A549 (cell line): Measurements from ENCODE around the gene REXO2. TPM values are rescaled to one million over a fixed set of nuclear protein-coding genes. Genes with fewer than 3 reads are reported as not detected.

Experiments
- ATAC-seq, 2 experiments: fragments of 200-7000 bp in 1 of 2; fragments of >200 bp in 1 of 2; cut with Nextera tagmentation in 1 of 2; cut with Tn5 transposase in 1 of 2; 3 replicates each; pipeline versions ENCODE4 v1.8.0 to v1.9.1; 2018 to 2020; ENCODE audit warnings: mild to moderate bottlenecking in 1 of 2, moderate library complexity in 1 of 2
- CTCF ChIA-PET: fragments of 300-600 bp; sonication (Branson Sonifier 250); formaldehyde crosslinking; extraction: SDS; loops from one replicate; lab custom pipeline; 2021; ENCODE audit warnings: antibody characterized with exemption, inconsistent platforms; lab: Yijun Ruan, JAX
- POLR2A ChIA-PET: fragments of 350-600 bp; formaldehyde crosslinking; extraction: SDS; loops from one replicate; lab custom pipeline; 2021; ENCODE audit warnings: antibody characterized with exemption, inconsistent platforms; lab: Yijun Ruan, JAX
- DNase-seq, 2 experiments: peaks; one replicate each; pipeline versions ENCODE4 v3.0.0 to v3.0.0-alpha.2; 2011 to 2016; ENCODE audit warnings: low read depth in 1 of 2, low spot score in 1 of 2
- FAIRE-seq: peaks from 2 replicates; lab custom pipeline; 2011; peaks lifted over from hg19 to GRCh38; lab: Jason Lieb, UNC
- H3K27ac ChIP-seq, 2 experiments: fragments of >200 bp; sonication (Bioruptor Twin); formaldehyde crosslinking; 3 replicates each; pipeline ENCODE4 v1.5.1; 2016 to 2017
- H3K4me1 ChIP-seq: fragments of >200 bp; sonication (Bioruptor Twin); formaldehyde crosslinking; 3 replicates; pipeline ENCODE4 v1.6.1; 2016
- H3K4me2 ChIP-seq: fragments of >200 bp; sonication (Bioruptor Twin); formaldehyde crosslinking; 3 replicates; pipeline ENCODE4 v1.6.1; 2016
- H3K4me3 ChIP-seq: fragments of >200 bp; sonication (Bioruptor Twin); formaldehyde crosslinking; 3 replicates; pipeline ENCODE4 v1.5.1; 2016
- H3K9me3 ChIP-seq: fragments of >200 bp; sonication (Bioruptor Twin); formaldehyde crosslinking; 3 replicates; pipeline ENCODE4 v1.6.1; 2016
- BHLHE40 ChIP-seq: IDR thresholded peaks from 2 replicates; pipeline ENCODE4 v1.6.1; 2012; ENCODE audit warnings: low read depth, low read length, inconsistent platforms
- CEBPB ChIP-seq, 2 experiments: fragments of >200 bp in 1 of 2; sonication (Bioruptor Twin) in 1 of 2; formaldehyde crosslinking in 1 of 2; IDR thresholded peaks; 2 replicates each; pipeline ENCODE4 v1.6.1; 2012 to 2016
- CHD2 ChIP-seq: fragments of 150-350 bp; IDR thresholded peaks from 2 replicates; pipeline ENCODE4 v1.6.1; 2014; ENCODE audit warnings: low read length; ENCODE audit not compliant: partially characterized antibody
- EHF ChIP-seq: fragments of 250-450 bp; sonication (Bioruptor Pico); IDR thresholded peaks from 2 replicates; pipeline ENCODE4 v1.5.0; 2020; ENCODE audit warnings: mild to moderate bottlenecking
- ESRRA ChIP-seq: fragments of 150-350 bp; IDR thresholded peaks from 2 replicates; pipeline ENCODE4 v1.6.1; 2014; ENCODE audit warnings: mild to moderate bottlenecking, low read length, borderline replicate concordance
- FOSB ChIP-seq: fragments of 250-450 bp; sonication (Bioruptor Pico); IDR thresholded peaks from 2 replicates; pipeline ENCODE4 v1.5.0; 2020; ENCODE audit warnings: mild to moderate bottlenecking, moderate library complexity
- FOXS1 ChIP-seq: fragments of 250-450 bp; sonication (Bioruptor Pico); IDR thresholded peaks from 2 replicates; pipeline ENCODE4 v1.5.0; 2020; ENCODE audit warnings: mild to moderate bottlenecking, moderate library complexity
- GATA3 ChIP-seq: IDR thresholded peaks from 2 replicates; pipeline ENCODE4 v1.6.1; 2012; ENCODE audit warnings: borderline replicate concordance
- HES2 ChIP-seq: fragments of >200 bp; sonication (Bioruptor Twin); formaldehyde crosslinking; IDR thresholded peaks from 2 replicates; pipeline ENCODE4 v1.6.1; 2016
- HOXA7 ChIP-seq: fragments of 250-450 bp; sonication (Bioruptor Pico); IDR thresholded peaks from 2 replicates; pipeline ENCODE4 v1.5.0; 2020; ENCODE audit warnings: mild to moderate bottlenecking, moderate library complexity
- HOXB5 ChIP-seq: fragments of 250-450 bp; sonication (Bioruptor Pico); IDR thresholded peaks from 2 replicates; pipeline ENCODE4 v1.5.0; 2020; ENCODE audit warnings: mild to moderate bottlenecking, moderate library complexity
- KDM5A ChIP-seq: fragments of 200-600 bp; sonication (generic); IDR thresholded peaks from 2 replicates; pipeline ENCODE4 v1.6.1; 2016; ENCODE audit warnings: antibody characterized with exemption, mild to moderate bottlenecking
- MAFK ChIP-seq: fragments of 450-650 bp; IDR thresholded peaks from 2 replicates; pipeline ENCODE4 v1.6.1; 2014; ENCODE audit not compliant: partially characterized antibody
- MAX ChIP-seq: IDR thresholded peaks from 2 replicates; pipeline ENCODE4 v1.6.1; 2012
- MAZ ChIP-seq: fragments of 150-350 bp; IDR thresholded peaks from 2 replicates; pipeline ENCODE4 v1.6.1; 2014; ENCODE audit warnings: antibody characterized with exemption, low read depth, low read length, borderline replicate concordance
- MYC ChIP-seq: IDR thresholded peaks from 2 replicates; pipeline ENCODE4 v1.6.1; 2012; ENCODE audit warnings: mild to moderate bottlenecking, inconsistent platforms, low read length, improper control_type of control experiment, borderline replicate concordance
- NPAS2 ChIP-seq: fragments of 250-450 bp; sonication (Bioruptor Pico); IDR thresholded peaks from 2 replicates; pipeline ENCODE4 v1.8.0; 2022; ENCODE audit warnings: mild to moderate bottlenecking, moderate library complexity, borderline replicate concordance
- PHF8 ChIP-seq: fragments of 200-600 bp; sonication (generic); IDR thresholded peaks from 2 replicates; pipeline ENCODE4 v1.6.1; 2016; ENCODE audit warnings: low read depth, mild to moderate bottlenecking, antibody characterized with exemption, moderate library complexity, borderline replicate concordance
- POLR2A ChIP-seq: IDR thresholded peaks from 2 replicates; pipeline ENCODE4 v1.6.1; 2012; ENCODE audit warnings: mild to moderate bottlenecking, low read length
- RCOR1 ChIP-seq: fragments of 150-350 bp; IDR thresholded peaks from 2 replicates; pipeline ENCODE4 v1.6.1; 2014; ENCODE audit warnings: antibody characterized with exemption, low read length, low read depth
- RFX5 ChIP-seq: fragments of 450-650 bp; IDR thresholded peaks from 2 replicates; pipeline ENCODE4 v1.7.1; 2014; ENCODE audit warnings: antibody characterized with exemption, mild to moderate bottlenecking, moderate library complexity
- RNF2 ChIP-seq: fragments of 200-600 bp; sonication (generic); IDR thresholded peaks from 2 replicates; pipeline ENCODE4 v1.6.1; 2016; ENCODE audit warnings: low read depth, mild to moderate bottlenecking, antibody characterized with exemption, moderate library complexity, borderline replicate concordance
- SMC3 ChIP-seq: fragments of >200 bp; sonication (Bioruptor Twin); formaldehyde crosslinking; IDR thresholded peaks from 3 replicates; pipeline ENCODE4 v1.6.1; 2018; ENCODE audit warnings: inconsistent platforms
- SREBF2 ChIP-seq: fragments of 450-650 bp; IDR thresholded peaks from 2 replicates; pipeline ENCODE4 v1.6.1; 2014; ENCODE audit warnings: mild to moderate bottlenecking, moderate library complexity
- TFCP2L1 ChIP-seq: fragments of 250-450 bp; sonication (Bioruptor Pico); IDR thresholded peaks from 2 replicates; pipeline ENCODE4 v1.5.0; 2021; ENCODE audit warnings: mild to moderate bottlenecking
- ZC3H11A ChIP-seq: fragments of 450-650 bp; IDR thresholded peaks from 2 replicates; pipeline ENCODE4 v1.6.1; 2014; ENCODE audit warnings: antibody characterized with exemption, mild to moderate bottlenecking
- ZSCAN20 ChIP-seq: fragments of 250-450 bp; sonication (Bioruptor Pico); IDR thresholded peaks from 2 replicates; pipeline ENCODE4 v1.8.0; 2022; ENCODE audit warnings: mild to moderate bottlenecking, moderate library complexity
- WGBS: methylation state at CpG from one replicate; pipeline ENCODE4 v1.1.6; 2017; ENCODE audit errors: missing lambda C conversion rate; 5-methylcytosine and 5-hydroxymethylcytosine counted together
- polyA plus RNA-seq, 4 experiments: library from polyadenylated mRNA; depleted of rRNA in 3 of 4; stranded (reverse); fragments of >200 nt; fragmentation: RNase III in 1 of 4; extraction: RNeasy Plus Mini Kit Qiagen cat#74134 plus additional on column Dnase treatment in 1 of 4; gene quantifications; 2 replicates in 3 of 4; 3 replicates in 1 of 4; pipeline ENCODE4 v1.2.3, GENCODE V29; 2011 to 2017
- TF ChIP-seq, protein P1 (sequence below): fragments of 450-650 bp; IDR thresholded peaks from 2 replicates; pipeline ENCODE4 v1.6.1; 2014; ENCODE audit warnings: antibody characterized with exemption
- TF ChIP-seq, protein P2 (sequence below): fragments of 200-600 bp; sonication (generic); IDR thresholded peaks from 2 replicates; pipeline ENCODE4 v1.6.1; 2016; ENCODE audit warnings: antibody characterized with exemption, mild to moderate bottlenecking, moderate library complexity
- TF ChIP-seq, protein P3 (sequence below): IDR thresholded peaks from 2 replicates; pipeline ENCODE4 v1.6.1; 2012
- TF ChIP-seq, protein P4 (sequence below): fragments of >200 bp; sonication (Bioruptor Twin); formaldehyde crosslinking; IDR thresholded peaks from 3 replicates; pipeline ENCODE4 v1.6.1; 2016
- TF ChIP-seq, protein P5 (sequence below): fragments of 250-450 bp; sonication (Bioruptor Pico); IDR thresholded peaks from 2 replicates; pipeline ENCODE4 v1.5.0; 2020; ENCODE audit warnings: low read depth, mild to moderate bottlenecking, moderate library complexity

REXO2 gene
- polyA plus RNA-seq, 2 of the 4 experiments (the other 2 are of a cell fraction), result 218 to 226 TPM

GRCh38 chr11:114400216-114400914 is 38.9 kb upstream of the REXO2 start, which contains the start of the genes C11orf71 and RBM7:
TSS of gene C11orf71 (minus strand) at chr11:114400511. CDS start at chr11:114400331, 180 bp downstream.
TSS of gene RBM7 (plus strand) at chr11:114400666. CDS start at chr11:114400672, 6 bp downstream.
- DNase-seq (peak; percentile 76 to 98), ATAC-seq (peak; percentile 97 to 98), FAIRE-seq (peak; percentile 32)
- peak within 1 kb of the TSS; percentile 65 for H3K4me3 ChIP-seq
- peaks cover 25% of the 10 kb centered on the region for H3K4me1 ChIP-seq
- 0% methylated on average over 14 of the region's 65 CpGs for WGBS
- H3K9me3 ChIP-seq, result no peaks in the 10 kb centered on the region
- CTCF ChIA-PET, result no interaction called here
- H3K4me2 ChIP-seq, result peak within 1 kb of the TSS; percentile 89
- peak within 1 kb of the TSS; percentile 96 to 99 for H3K27ac ChIP-seq
- POLR2A ChIA-PET, result no interaction called here
- TF ChIP-seq, protein P1, sequence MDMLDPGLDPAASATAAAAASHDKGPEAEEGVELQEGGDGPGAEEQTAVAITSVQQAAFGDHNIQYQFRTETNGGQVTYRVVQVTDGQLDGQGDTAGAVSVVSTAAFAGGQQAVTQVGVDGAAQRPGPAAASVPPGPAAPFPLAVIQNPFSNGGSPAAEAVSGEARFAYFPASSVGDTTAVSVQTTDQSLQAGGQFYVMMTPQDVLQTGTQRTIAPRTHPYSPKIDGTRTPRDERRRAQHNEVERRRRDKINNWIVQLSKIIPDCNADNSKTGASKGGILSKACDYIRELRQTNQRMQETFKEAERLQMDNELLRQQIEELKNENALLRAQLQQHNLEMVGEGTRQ, result no peak
- no peak for TF ChIP-seq MAZ
- peak; percentile 61 for TF ChIP-seq MAFK
- no peak for TF ChIP-seq SMC3
- no peak for TF ChIP-seq HES2
- peak; percentile 53; the same call in 1 of the 2 replicates for TF ChIP-seq PHF8
- TF ChIP-seq, protein P2, sequence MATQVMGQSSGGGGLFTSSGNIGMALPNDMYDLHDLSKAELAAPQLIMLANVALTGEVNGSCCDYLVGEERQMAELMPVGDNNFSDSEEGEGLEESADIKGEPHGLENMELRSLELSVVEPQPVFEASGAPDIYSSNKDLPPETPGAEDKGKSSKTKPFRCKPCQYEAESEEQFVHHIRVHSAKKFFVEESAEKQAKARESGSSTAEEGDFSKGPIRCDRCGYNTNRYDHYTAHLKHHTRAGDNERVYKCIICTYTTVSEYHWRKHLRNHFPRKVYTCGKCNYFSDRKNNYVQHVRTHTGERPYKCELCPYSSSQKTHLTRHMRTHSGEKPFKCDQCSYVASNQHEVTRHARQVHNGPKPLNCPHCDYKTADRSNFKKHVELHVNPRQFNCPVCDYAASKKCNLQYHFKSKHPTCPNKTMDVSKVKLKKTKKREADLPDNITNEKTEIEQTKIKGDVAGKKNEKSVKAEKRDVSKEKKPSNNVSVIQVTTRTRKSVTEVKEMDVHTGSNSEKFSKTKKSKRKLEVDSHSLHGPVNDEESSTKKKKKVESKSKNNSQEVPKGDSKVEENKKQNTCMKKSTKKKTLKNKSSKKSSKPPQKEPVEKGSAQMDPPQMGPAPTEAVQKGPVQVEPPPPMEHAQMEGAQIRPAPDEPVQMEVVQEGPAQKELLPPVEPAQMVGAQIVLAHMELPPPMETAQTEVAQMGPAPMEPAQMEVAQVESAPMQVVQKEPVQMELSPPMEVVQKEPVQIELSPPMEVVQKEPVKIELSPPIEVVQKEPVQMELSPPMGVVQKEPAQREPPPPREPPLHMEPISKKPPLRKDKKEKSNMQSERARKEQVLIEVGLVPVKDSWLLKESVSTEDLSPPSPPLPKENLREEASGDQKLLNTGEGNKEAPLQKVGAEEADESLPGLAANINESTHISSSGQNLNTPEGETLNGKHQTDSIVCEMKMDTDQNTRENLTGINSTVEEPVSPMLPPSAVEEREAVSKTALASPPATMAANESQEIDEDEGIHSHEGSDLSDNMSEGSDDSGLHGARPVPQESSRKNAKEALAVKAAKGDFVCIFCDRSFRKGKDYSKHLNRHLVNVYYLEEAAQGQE, result no peak
- TF ChIP-seq SREBF2, result no peak
- TF ChIP-seq TFCP2L1 (CRISPR knock-in tag), result no peak
- no peak for TF ChIP-seq KDM5A
- TF ChIP-seq HOXB5 (CRISPR knock-in tag), result no peak
- TF ChIP-seq, protein P3, sequence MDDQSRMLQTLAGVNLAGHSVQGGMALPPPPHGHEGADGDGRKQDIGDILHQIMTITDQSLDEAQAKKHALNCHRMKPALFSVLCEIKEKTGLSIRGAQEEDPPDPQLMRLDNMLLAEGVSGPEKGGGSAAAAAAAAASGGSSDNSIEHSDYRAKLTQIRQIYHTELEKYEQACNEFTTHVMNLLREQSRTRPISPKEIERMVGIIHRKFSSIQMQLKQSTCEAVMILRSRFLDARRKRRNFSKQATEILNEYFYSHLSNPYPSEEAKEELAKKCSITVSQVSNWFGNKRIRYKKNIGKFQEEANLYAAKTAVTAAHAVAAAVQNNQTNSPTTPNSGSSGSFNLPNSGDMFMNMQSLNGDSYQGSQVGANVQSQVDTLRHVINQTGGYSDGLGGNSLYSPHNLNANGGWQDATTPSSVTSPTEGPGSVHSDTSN, result no peak
- TF ChIP-seq, protein P4, sequence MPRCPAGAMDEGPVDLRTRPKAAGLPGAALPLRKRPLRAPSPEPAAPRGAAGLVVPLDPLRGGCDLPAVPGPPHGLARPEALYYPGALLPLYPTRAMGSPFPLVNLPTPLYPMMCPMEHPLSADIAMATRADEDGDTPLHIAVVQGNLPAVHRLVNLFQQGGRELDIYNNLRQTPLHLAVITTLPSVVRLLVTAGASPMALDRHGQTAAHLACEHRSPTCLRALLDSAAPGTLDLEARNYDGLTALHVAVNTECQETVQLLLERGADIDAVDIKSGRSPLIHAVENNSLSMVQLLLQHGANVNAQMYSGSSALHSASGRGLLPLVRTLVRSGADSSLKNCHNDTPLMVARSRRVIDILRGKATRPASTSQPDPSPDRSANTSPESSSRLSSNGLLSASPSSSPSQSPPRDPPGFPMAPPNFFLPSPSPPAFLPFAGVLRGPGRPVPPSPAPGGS, result 0 out of 3 replicates have a peak, but pooled peaks have one; percentile 70
- TF ChIP-seq, protein P5, sequence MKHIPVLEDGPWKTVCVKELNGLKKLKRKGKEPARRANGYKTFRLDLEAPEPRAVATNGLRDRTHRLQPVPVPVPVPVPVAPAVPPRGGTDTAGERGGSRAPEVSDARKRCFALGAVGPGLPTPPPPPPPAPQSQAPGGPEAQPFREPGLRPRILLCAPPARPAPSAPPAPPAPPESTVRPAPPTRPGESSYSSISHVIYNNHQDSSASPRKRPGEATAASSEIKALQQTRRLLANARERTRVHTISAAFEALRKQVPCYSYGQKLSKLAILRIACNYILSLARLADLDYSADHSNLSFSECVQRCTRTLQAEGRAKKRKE (CRISPR knock-in tag), result no peak
- TF ChIP-seq EHF (CRISPR knock-in tag), result no peak
- TF ChIP-seq GATA3, result no peak
- TF ChIP-seq MAX, result peak; percentile 59
- no peak for TF ChIP-seq MYC
- TF ChIP-seq FOSB (CRISPR knock-in tag), result no peak
- TF ChIP-seq FOXS1 (CRISPR knock-in tag), result no peak
- no peak for TF ChIP-seq RFX5
- TF ChIP-seq RCOR1, result no peak
- TF ChIP-seq POLR2A, result peak; percentile 83
- TF ChIP-seq HOXA7 (CRISPR knock-in tag), result no peak; the same call in 1 of the 2 replicates
- TF ChIP-seq ZC3H11A, result no peak
- TF ChIP-seq CHD2, result no peak
- no peak for TF ChIP-seq NPAS2
- peak; percentile 43 to 87; a peak in 3 of 4 replicates for TF ChIP-seq CEBPB (IDR thresholded peaks at IDR 0.05)
- no peak for TF ChIP-seq ESRRA
- no peak for TF ChIP-seq ZSCAN20 (CRISPR knock-in tag)
- no peak for TF ChIP-seq BHLHE40
- no peak for TF ChIP-seq RNF2
